NT2/D1 (cell line): ENCODE data around the gene DDI2.

Experiments
- SUZ12 ChIP-seq: IDR thresholded peaks from 2 replicates; pipeline ENCODE4 v1.6.1; 2011; ENCODE audit not compliant: insufficient read length, insufficient read depth; ENCODE audit errors: extremely low read depth
- YY1 ChIP-seq: IDR thresholded peaks from 2 replicates; pipeline ENCODE4 v1.6.1; 2011; ENCODE audit not compliant: insufficient read length, insufficient read depth
- ZNF274 ChIP-seq: IDR thresholded peaks from 2 replicates; pipeline ENCODE4 v1.6.1; 2011; ENCODE audit warnings: mild to moderate bottlenecking, low read depth, low read length

GRCh38 chr1:15708486-15709137, 91.4 kb downstream of the DDI2 start:
- TF ChIP-seq ZNF274 (no peak), SUZ12 (no peak), YY1 (no peak)
